NCI-H146 treated with DMSO at 0.1 percent for 48 hours (cell line): ENCODE measurements around the gene MLXIPL.
"Not testable (repeated sequence)": the region's sequence is repeated elsewhere in the genome, so short reads cannot be mapped to it uniquely, and the experiment has no call there.

Source experiments
- DNase-seq: peaks from one replicate; lab custom pipeline; 2025; ENCODE audit not compliant: unreplicated experiment; lab: John Stamatoyannopoulos, UW

Gene MLXIPL

GRCh38 chr7:73555411-73555982 is 68.8 kb downstream of the MLXIPL start:
- no peak for DNase-seq

GRCh38 chr7:73550093-73550492 is 74.2 kb downstream of the MLXIPL start:
- DNase-seq, result not testable (repeated sequence)

GRCh38 chr7:73549176-73549575 is 75.1 kb downstream of the MLXIPL start:
- no peak for DNase-seq

GRCh38 chr7:73547841-73548240 is 76.5 kb downstream of the MLXIPL start:
- DNase-seq, result no peak

GRCh38 chr7:73544678-73545077 is 79.6 kb downstream of the MLXIPL start:
- no peak for DNase-seq
